CD14-positive monocyte (primary cell): ENCODE measurements around the gene TREM1. TPM values are rescaled to one million over a fixed set of nuclear protein-coding genes. Genes with fewer than 3 reads are reported as not detected.

Experiments
- DNase-seq, 3 donors: peaks; one replicate each; pipeline ENCODE4 v3.0.0-alpha.2; 2011 to 2022
- H2AFZ ChIP-seq: 2 replicates; pipeline ENCODE4 v1.6.0; 2012; ENCODE audit warnings: mild to moderate bottlenecking, low read depth, low read length, inconsistent platforms; ENCODE audit not compliant: insufficient read depth, poor library complexity, severe bottlenecking
- H3K27ac ChIP-seq, 2 donors: 1 replicate in 1 of 2; 2 replicates in 1 of 2; pipeline ENCODE4 v1.5.1; 2012 to 2013; ENCODE audit warnings: low read length in 2 of 2, control low read depth in 1 of 2, inconsistent platforms in 1 of 2, low read depth in 1 of 2, mild to moderate bottlenecking in 1 of 2
- H3K27me3 ChIP-seq, 2 donors: one replicate each; pipeline versions ENCODE4 v1.6.0 to v1.6.1; 2011 to 2013; ENCODE audit warnings: low read length in 2 of 2; ENCODE audit not compliant: control insufficient read depth in 2 of 2, insufficient read depth in 2 of 2
- H3K36me3 ChIP-seq, 2 donors: replicated peaks in 1 of 2; 1 replicate in 1 of 2; 2 replicates in 1 of 2; pipeline versions ENCODE4 v1.5.1 to v1.6.1; 2012 to 2013; ENCODE audit warnings: low read length in 2 of 2, control low read depth in 1 of 2, inconsistent platforms in 1 of 2, mild to moderate bottlenecking in 1 of 2; ENCODE audit not compliant: insufficient read depth in 2 of 2, control insufficient read depth in 1 of 2
- H3K4me1 ChIP-seq, 2 donors: 1 replicate in 1 of 2; 2 replicates in 1 of 2; pipeline versions ENCODE4 v1.5.1 to v1.6.1; 2012 to 2013; ENCODE audit warnings: low read length in 2 of 2, control low read depth in 1 of 2, inconsistent platforms in 1 of 2, mild to moderate bottlenecking in 1 of 2, moderate library complexity in 1 of 2; ENCODE audit not compliant: insufficient read depth in 2 of 2, control insufficient read depth in 1 of 2
- H3K4me2 ChIP-seq: replicated peaks from 2 replicates; pipeline ENCODE3; 2012; ENCODE audit warnings: low read length, moderate library complexity, mild to moderate bottlenecking; ENCODE audit not compliant: poor library complexity, severe bottlenecking; ENCODE audit errors: extremely low read depth
- H3K4me3 ChIP-seq, 3 experiments: fragments of 200-600 bp in 1 of 3; sonication (generic) in 1 of 3; replicated peaks in 1 of 3; 1 replicate in 2 of 3; 2 replicates in 1 of 3; pipeline ENCODE4 v1.5.1; 2011 to 2013; ENCODE audit warnings: low read length in 3 of 3, mild to moderate bottlenecking in 3 of 3, control low read depth in 2 of 3, low read depth in 2 of 3, inconsistent platforms in 1 of 3, moderate library complexity in 1 of 3
- H3K79me2 ChIP-seq: 2 replicates; pipeline ENCODE4 v1.6.0; 2012; ENCODE audit warnings: mild to moderate bottlenecking, control low read depth, inconsistent platforms, low read length, moderate library complexity; ENCODE audit not compliant: insufficient read depth
- H3K9ac ChIP-seq: 2 replicates; pipeline ENCODE4 v1.6.0; 2017; ENCODE audit warnings: low read length, mild to moderate bottlenecking; ENCODE audit not compliant: insufficient read depth, poor library complexity, severe bottlenecking
- H3K9me3 ChIP-seq, 2 donors: replicated peaks in 1 of 2; 1 replicate in 1 of 2; 2 replicates in 1 of 2; pipeline versions ENCODE4 v1.5.1 to v1.6.1; 2012 to 2013; ENCODE audit warnings: low read length in 2 of 2, control low read depth in 1 of 2; ENCODE audit not compliant: control insufficient read depth in 1 of 2, insufficient read depth in 1 of 2
- H4K20me1 ChIP-seq: 2 replicates; pipeline ENCODE4 v1.6.0; 2012; ENCODE audit warnings: mild to moderate bottlenecking, low read length, control low read depth, moderate library complexity; ENCODE audit not compliant: insufficient read depth
- H3K27ac Mint-ChIP-seq, 7 donors: one replicate each; pipeline ENCODE4 v1.8.0; 2020; ENCODE audit warnings: mild to moderate bottlenecking in 7 of 7, mixed read lengths in 7 of 7, moderate library complexity in 6 of 7, inconsistent platforms in 2 of 7
- H3K27me3 Mint-ChIP-seq, 3 donors: one replicate each; pipeline ENCODE4 v1.8.0; 2021 to 2022; ENCODE audit warnings: low read depth in 3 of 3, mild to moderate bottlenecking in 3 of 3, mixed read lengths in 3 of 3, moderate library complexity in 3 of 3, inconsistent platforms in 1 of 3
- H3K36me3 Mint-ChIP-seq, 2 donors: one replicate each; pipeline ENCODE4 v1.8.0; 2020; ENCODE audit warnings: mixed read lengths in 2 of 2, inconsistent platforms in 1 of 2, mild to moderate bottlenecking in 1 of 2
- H3K4me1 Mint-ChIP-seq: one replicate; pipeline ENCODE4 v1.8.0; 2020; ENCODE audit warnings: mild to moderate bottlenecking, mixed read lengths
- H3K4me3 Mint-ChIP-seq, 2 donors: one replicate each; pipeline ENCODE4 v1.8.0; 2020; ENCODE audit warnings: mild to moderate bottlenecking in 2 of 2, mixed read lengths in 2 of 2, moderate library complexity in 1 of 2
- H3K9me3 Mint-ChIP-seq, 7 donors: one replicate each; pipeline ENCODE4 v1.8.0; 2020 to 2022; ENCODE audit warnings: mixed read lengths in 7 of 7, mild to moderate bottlenecking in 6 of 7, moderate library complexity in 6 of 7, inconsistent platforms in 2 of 7
- CTCF ChIP-seq: fragments of 200-600 bp; IDR thresholded peaks from one replicate; pipeline ENCODE4 v1.8.0; 2022; ENCODE audit warnings: antibody characterized with exemption, mild to moderate bottlenecking
- WGBS: methylation state at CpG from one replicate; pipeline ENCODE4 v1.1.5; 2013; ENCODE audit warnings: missing lambda C conversion rate; ENCODE audit not compliant: insufficient coverage; 5-methylcytosine and 5-hydroxymethylcytosine counted together
- intact Hi-C, 2 donors: fragments of 100-400 bp; cut with micrococcal nuclease; formaldehyde crosslinking; loops; one replicate each; pipeline versions ENCODE4 v1.15.0 to v1.15.1; 2023
- polyA plus RNA-seq, 3 donors: library from polyadenylated mRNA; depleted of rRNA in 1 of 3; unstranded in 2 of 3; stranded (reverse) in 1 of 3; fragments of 300-500 nt in 2 of 3; fragments of >200 nt in 1 of 3; fragmentation: Illumina TruSeq in 2 of 3; gene quantifications; 1 replicate in 2 of 3; 2 replicates in 1 of 3; pipeline ENCODE4 v1.2.3, GENCODE V29; 2012 to 2021

The TREM1 gene
- polyA plus RNA-seq, 3 donors = 175 to 303 (median 240) TPM

GRCh38 chr6:41277605-41278004 is 8.9 kb downstream of the TREM1 start:
- TF ChIP-seq CTCF = no peak
- H3K9ac ChIP-seq = no peak overlapping the region
- peak in 2 of 3 donors; percentile 81 to 87 for DNase-seq
- H3K4me3 ChIP-seq = peak overlapping the region in 1 of 3 experiments; percentile 77
- peaks cover 0 to 5% (median 2%) of the 10 kb centered on the region in 3 donors for H3K27me3 Mint-ChIP-seq
- peaks cover 4 to 41% of the 10 kb centered on the region in 2 donors for H3K36me3 ChIP-seq
- no peaks in the 10 kb centered on the region for H3K9me3 ChIP-seq
- no peaks in the 10 kb centered on the region for H3K27me3 ChIP-seq
- peak overlapping the region in 1 of 2 donors; percentile 71 for H3K4me3 Mint-ChIP-seq
- peaks cover 98% of the 10 kb centered on the region for H3K4me1 Mint-ChIP-seq
- peak overlapping the region; percentile 50 for H3K4me2 ChIP-seq
- peak overlapping the region; percentile 79 to 100 (median 93) for H3K27ac Mint-ChIP-seq
- H3K4me1 ChIP-seq = peaks cover 96 to 100% of the 10 kb centered on the region in 2 donors
- H3K27ac ChIP-seq = peak overlapping the region; percentile 54 to 95
- 100% methylated on average over 1 of the region's 2 CpGs for WGBS
- intact Hi-C loops = loop anchor here (5.0 kb wide), 1 partner anchor 40 kb away; no protein-coding TSS in a partner anchor
- H2AFZ ChIP-seq = no peak overlapping the region
- peaks cover 13% of the 10 kb centered on the region for H4K20me1 ChIP-seq
- H3K79me2 ChIP-seq = peaks cover 6% of the 10 kb centered on the region
- peaks cover 0 to 5% (median 0%) of the 10 kb centered on the region in 7 donors for H3K9me3 Mint-ChIP-seq
- peaks cover 71 to 92% of the 10 kb centered on the region in 2 donors for H3K36me3 Mint-ChIP-seq

GRCh38 chr6:41275489-41275888 is 11.0 kb downstream of the TREM1 start:
- H3K27ac Mint-ChIP-seq = peak overlapping the region; percentile 31 to 100 (median 90)
- peaks cover 98% of the 10 kb centered on the region for H3K4me1 Mint-ChIP-seq
- H3K4me1 ChIP-seq = peaks cover 95 to 100% of the 10 kb centered on the region in 2 donors

More at GRCh38 chr6:41275489-41275888, 11.0 kb downstream of the TREM1 start:
- intact Hi-C loops = loop anchor here (5.0 kb wide), 1 partner anchor 42 kb away; no protein-coding TSS in a partner anchor
- Histone ChIP-seq H4K20me1 (peaks cover 6% of the 10 kb centered on the region), H3K27ac (peak overlapping the region in 1 of 2 donors; percentile 94), H2AFZ (no peak overlapping the region), H3K4me2 (no peak overlapping the region), H3K9ac (no peak overlapping the region), H3K79me2 (peaks cover 6% of the 10 kb centered on the region), H3K27me3 (no peaks in the 10 kb centered on the region), H3K4me3 (no peak overlapping the region), H3K36me3 (peaks cover 0 to 29% of the 10 kb centered on the region in 2 donors), H3K9me3 (no peaks in the 10 kb centered on the region)
- H3K9me3 Mint-ChIP-seq = peaks cover 0 to 13% (median 0%) of the 10 kb centered on the region in 7 donors
- peak overlapping the region in 1 of 2 donors; percentile 49 for H3K4me3 Mint-ChIP-seq
- peak in 1 of 3 donors; percentile 39 for DNase-seq
- no peak for TF ChIP-seq CTCF
- 50% methylated on average over 2 of the region's 4 CpGs for WGBS
- H3K27me3 Mint-ChIP-seq = peaks cover 0 to 4% (median 2%) of the 10 kb centered on the region in 3 donors
- H3K36me3 Mint-ChIP-seq = peaks cover 66 to 85% of the 10 kb centered on the region in 2 donors
